HG02981 (cell line): ENCODE data around the gene SLC66A1.
"Not testable (repeated sequence)": the region's sequence is repeated elsewhere in the genome, so short reads cannot be mapped to it uniquely, and the experiment has no call there.

ENCODE experiments used
- ATAC-seq: cut with Tn5 transposase; IDR thresholded peaks from one replicate; pipeline ENCODE4 v1.9.1; 2021; ENCODE audit warnings: mild to moderate bottlenecking, moderate library complexity; ENCODE audit not compliant: unreplicated experiment

Gene SLC66A1

GRCh38 chr1:19304081-19304480 lies 8.0 kb upstream of the SLC66A1 start:
- ATAC-seq: not testable (repeated sequence)

GRCh38 chr1:19305880-19306279 lies 6.2 kb upstream of the SLC66A1 start:
- ATAC-seq: no peak

- no peak for ATAC-seq
Observed at GRCh38 chr1:19306941-19307340, 5.2 kb upstream of the SLC66A1 start.

GRCh38 chr1:19307794-19308508 lies 4.2 kb upstream of the SLC66A1 start:
- no peak for ATAC-seq

- ATAC-seq: no peak
Observed at GRCh38 chr1:19308509-19308907, 3.6 kb upstream of the SLC66A1 start.

GRCh38 chr1:19309123-19309813 lies 2.9 kb upstream of the SLC66A1 start:
- ATAC-seq: no peak

GRCh38 chr1:19310061-19310460 lies 2.1 kb upstream of the SLC66A1 start:
- ATAC-seq: no peak

GRCh38 chr1:19310720-19311502 lies 1.2 kb upstream of the SLC66A1 start:
- ATAC-seq: no peak

GRCh38 chr1:19311503-19311930 lies 609 bp upstream of the SLC66A1 start:
- ATAC-seq: no peak

GRCh38 chr1:19312782-19313635 lies 883 bp downstream of the SLC66A1 start:
- no peak for ATAC-seq

GRCh38 chr1:19313636-19313959 lies 1.5 kb downstream of the SLC66A1 start:
- no peak for ATAC-seq

- no peak for ATAC-seq
Observed at GRCh38 chr1:19313961-19314882, 2.1 kb downstream of the SLC66A1 start.

GRCh38 chr1:19315378-19316198 lies 3.5 kb downstream of the SLC66A1 start:
- peak; percentile 40 for ATAC-seq

- no peak for ATAC-seq
Observed at GRCh38 chr1:19317126-19317910, 5.2 kb downstream of the SLC66A1 start.

GRCh38 chr1:19319196-19319595 lies 7.1 kb downstream of the SLC66A1 start:
- ATAC-seq: no peak

- no peak for ATAC-seq
Observed at GRCh38 chr1:19321071-19321470, 8.9 kb downstream of the SLC66A1 start.

- ATAC-seq: no peak
Observed at GRCh38 chr1:19322481-19322880, 10.4 kb downstream of the SLC66A1 start.

- ATAC-seq: no peak
Observed at GRCh38 chr1:19323987-19324664, 12.0 kb downstream of the SLC66A1 start.
